SKM-1 treated with dmso at 0.1 percent for 144 hours (cell line): ENCODE data around the gene GOLGA8N.
"Not testable (repeated sequence)": the region's sequence is repeated elsewhere in the genome, so short reads cannot be mapped to it uniquely, and the experiment has no call there.

Source experiments
- DNase-seq: peaks from one replicate; lab custom pipeline; 2025; ENCODE audit not compliant: unreplicated experiment; lab: John Stamatoyannopoulos, UW

The GOLGA8N gene

GRCh38 chr15:32593151-32593550 is at the start of gene GOLGA8N:
TSS of gene GOLGA8N (plus strand) at chr15:32593456.
- DNase-seq: not testable (repeated sequence)

- DNase-seq: not testable (repeated sequence)
Measured at GRCh38 chr15:32543456-32543855, 49.8 kb upstream of the GOLGA8N start.

GRCh38 chr15:32545129-32545528 is 48.1 kb upstream of the GOLGA8N start:
- not testable (repeated sequence) for DNase-seq

GRCh38 chr15:32554587-32554986 is 38.7 kb upstream of the GOLGA8N start:
- DNase-seq: not testable (repeated sequence)

- not testable (repeated sequence) for DNase-seq
Measured at GRCh38 chr15:32562198-32562597, 31.1 kb upstream of the GOLGA8N start.

- DNase-seq: not testable (repeated sequence)
Measured at GRCh38 chr15:32568988-32569387, 24.3 kb upstream of the GOLGA8N start.

GRCh38 chr15:32578482-32578881 is 14.8 kb upstream of the GOLGA8N start:
- not testable (repeated sequence) for DNase-seq

GRCh38 chr15:32585844-32586243 is 7.4 kb upstream of the GOLGA8N start:
- not testable (repeated sequence) for DNase-seq

GRCh38 chr15:32609518-32609917 is 16.3 kb downstream of the GOLGA8N start:
- DNase-seq: not testable (repeated sequence)

- DNase-seq: not testable (repeated sequence)
Measured at GRCh38 chr15:32610719-32611118, 17.5 kb downstream of the GOLGA8N start.

GRCh38 chr15:32614712-32615050 is 21.4 kb downstream of the GOLGA8N start:
- DNase-seq: not testable (repeated sequence)

- not testable (repeated sequence) for DNase-seq
Measured at GRCh38 chr15:32615051-32615870, 22.0 kb downstream of the GOLGA8N start, which contains the start of gene ARHGAP11A. TSS of gene ARHGAP11A (plus strand) at chr15:32615504. CDS start at chr15:32616212, 708 bp downstream.

- not testable (repeated sequence) for DNase-seq
Measured at GRCh38 chr15:32615871-32616426, 22.7 kb downstream of the GOLGA8N start.

GRCh38 chr15:32636410-32636809 is 43.2 kb downstream of the GOLGA8N start:
- no peak for DNase-seq

- DNase-seq: no peak
Measured at GRCh38 chr15:32636908-32637567, 43.8 kb downstream of the GOLGA8N start.

GRCh38 chr15:32637704-32638103 is 44.4 kb downstream of the GOLGA8N start:
- DNase-seq: no peak

GRCh38 chr15:32641517-32642059 is 48.3 kb downstream of the GOLGA8N start, which contains the start of gene SCG5:
TSS of gene SCG5 (plus strand) at chr15:32641710. CDS start at chr15:32643593, 1,883 bp downstream.
- no peak for DNase-seq

GRCh38 chr15:32642667-32643435 is 49.6 kb downstream of the GOLGA8N start:
- DNase-seq: no peak

GRCh38 chr15:32643907-32644445 is 50.7 kb downstream of the GOLGA8N start:
- no peak for DNase-seq

- DNase-seq: no peak
Measured at GRCh38 chr15:32646291-32646690, 53.0 kb downstream of the GOLGA8N start.
